K562 (cell line): ENCODE data around the gene JPT1. TPM values are rescaled to one million over a fixed set of nuclear protein-coding genes. Genes with fewer than 3 reads are reported as not detected.

ENCODE experiments used
- E2F8 ChIP-seq: fragments of 450-650 bp; IDR thresholded peaks from 2 replicates; pipeline ENCODE4 v1.7.1; 2018; ENCODE audit warnings: mild to moderate bottlenecking, low read depth; ENCODE audit not compliant: partially characterized antibody
- HBP1 ChIP-seq: fragments of 450-650 bp; formaldehyde crosslinking; IDR thresholded peaks from 2 replicates; pipeline ENCODE4 v1.4.0; 2022; ENCODE audit warnings: missing genetic modification characterization
- HNRNPL ChIP-seq: fragments of 200-400 bp; formaldehyde crosslinking; IDR thresholded peaks from 2 replicates; pipeline ENCODE4 v1.6.1; 2017; ENCODE audit warnings: low read depth, mild to moderate bottlenecking, low read length
- KDM4B ChIP-seq, 2 experiments: fragments of 450-650 bp in 1 of 2; sonication (generic) in 1 of 2; IDR thresholded peaks; 2 replicates each; pipeline ENCODE4 v1.6.1; 2016 to 2017; ENCODE audit warnings: borderline replicate concordance in 2 of 2, antibody characterized with exemption in 1 of 2, low read depth in 1 of 2, mild to moderate bottlenecking in 1 of 2
- KLF13 ChIP-seq: fragments of 450-650 bp; IDR thresholded peaks from 2 replicates; pipeline ENCODE4 v1.6.1; 2016; ENCODE audit warnings: missing genetic modification characterization, low read depth, mild to moderate bottlenecking, missing compliant biosample characterization, moderate library complexity, borderline replicate concordance
- MCM2 ChIP-seq: fragments of 450-650 bp; IDR thresholded peaks from 2 replicates; pipeline ENCODE4 v1.6.1; 2017; ENCODE audit warnings: low read depth, mild to moderate bottlenecking
- MLX ChIP-seq, 2 experiments: fragments of 450-650 bp in 1 of 2; sonication (generic) in 1 of 2; formaldehyde crosslinking; conservative IDR thresholded peaks; 2 replicates each; pipeline versions ENCODE4 v1.4.0 to v1.8.1; 2020 to 2022; ENCODE audit warnings: mild to moderate bottlenecking in 1 of 2, missing genetic modification reagents in 1 of 2
- NFYB ChIP-seq: IDR thresholded peaks from 2 replicates; pipeline ENCODE4 v1.6.1; 2011; ENCODE audit warnings: mild to moderate bottlenecking, moderate library complexity; ENCODE audit not compliant: insufficient read length; ENCODE audit errors: extremely low read depth
- RBM14 ChIP-seq: fragments of 200-400 bp; formaldehyde crosslinking; IDR thresholded peaks from 2 replicates; pipeline ENCODE4 v1.6.1; 2018; ENCODE audit warnings: low read depth, mild to moderate bottlenecking, low read length, moderate library complexity, borderline replicate concordance; ENCODE audit not compliant: insufficient read depth
- RBM25 ChIP-seq: fragments of 200-400 bp; formaldehyde crosslinking; IDR thresholded peaks from 2 replicates; pipeline ENCODE4 v1.6.1; 2018; ENCODE audit warnings: low read length, low read depth, moderate library complexity; ENCODE audit not compliant: severe bottlenecking
- RCOR1 ChIP-seq, 2 experiments: IDR thresholded peaks; 2 replicates each; pipeline ENCODE4 v1.6.1; 2012; ENCODE audit warnings: low read depth in 2 of 2, low read length in 2 of 2, borderline replicate concordance in 1 of 2, improper control_type of control experiment in 1 of 2
- SAP30 ChIP-seq: fragments of 200-600 bp; sonication (generic); IDR thresholded peaks from 2 replicates; pipeline ENCODE4 v1.6.1; 2012; ENCODE audit warnings: borderline replicate concordance, low read depth, mild to moderate bottlenecking, moderate library complexity, low read length, control low read depth, inconsistent platforms; ENCODE audit not compliant: insufficient read depth, poor library complexity, severe bottlenecking
- SIN3A ChIP-seq, 2 experiments: fragments of 150-350 bp in 1 of 2; IDR thresholded peaks; 2 replicates each; pipeline ENCODE4 v1.6.1; 2011 to 2016; ENCODE audit warnings: borderline replicate concordance in 2 of 2, low read depth in 2 of 2, low read length in 2 of 2, mild to moderate bottlenecking in 2 of 2, moderate library complexity in 2 of 2; ENCODE audit not compliant: control insufficient read depth in 1 of 2
- ZNF217 ChIP-seq: sonication (generic); formaldehyde crosslinking; IDR thresholded peaks from 2 replicates; pipeline ENCODE4 v1.8.0; 2022; ENCODE audit warnings: mild to moderate bottlenecking, missing genetic modification reagents
- ZNF449 ChIP-seq: fragments of 250-450 bp; sonication (Bioruptor Pico); IDR thresholded peaks from 2 replicates; pipeline ENCODE4 v1.8.0; 2022; ENCODE audit warnings: moderate library complexity, mild to moderate bottlenecking, inconsistent platforms
- polyA plus RNA-seq, 8 experiments: library from polyadenylated mRNA; depleted of rRNA in 4 of 8; stranded (reverse) in 5 of 8; unstranded in 3 of 8; fragments of >200 nt; fragmentation: Nextera tagmentation in 2 of 8; fragmentation: Illumina TruSeq in 1 of 8; extraction: Ambion mirVana in 2 of 8; extraction: Trizol in 1 of 8; gene quantifications; 2 replicates each; pipeline versions ENCODE4 v1.2.1 to v1.2.3, GENCODE V29; 2011 to 2014; ENCODE audit warnings: inconsistent platforms in 1 of 8, missing spikeins in 1 of 8
- total RNA-seq, 7 experiments: library from RNA; depleted of rRNA in 6 of 7; stranded (reverse); fragments of >200 nt in 6 of 7; fragmentation: Illumina TruSeq in 2 of 7; extraction: Trizol in 2 of 7; gene quantifications; 2 replicates each; pipeline versions ENCODE4 v1.2.1 to v1.2.3, GENCODE V29; 2011 to 2021; ENCODE audit warnings: low replicate concordance in 1 of 7

Gene JPT1
- total and polyA plus RNA-seq, 9 of the 15 experiments (the other 6 are each of a cell fraction or from before 2014, with no cell fraction given): 56.7 to 292 (median 144) TPM

GRCh38 chr17:75154195-75155106 lies at the start of gene JPT1 (continued):
- TF ChIP-seq RCOR1 (IDR thresholded peaks at IDR 0.05; ENCODE audit: borderline replicate concordance in 1 of 2, low read depth in 2 of 2, low read length in 2 of 2) (peak in 1 of 2 experiments; percentile 72; a peak in 2 of 4 replicates), HBP1 (0 out of 2 replicates have a peak, but pooled peaks have one; percentile 71), RBM14 (0 out of 2 replicates have a peak, but pooled peaks have one; percentile 90), MLX (CRISPR knock-in tag; conservative IDR thresholded peaks at IDR 0.05) (peak in 1 of 2 experiments; percentile 64; a peak in 1 of 4 replicates), KLF13 (tag) (no peak), ZNF449 (CRISPR knock-in tag) (no peak), E2F8 (peak; percentile 27), NFYB (peak; percentile 71), MCM2 (no peak), KDM4B (IDR thresholded peaks at IDR 0.05; ENCODE audit: borderline replicate concordance in 2 of 2, low read depth in 1 of 2) (peak in 1 of 2 experiments; percentile 55; a peak in 1 of 4 replicates), SAP30 (peak; percentile 34), ZNF217 (no peak), RBM25 (peak; percentile 93), SIN3A (IDR thresholded peaks at IDR 0.05; ENCODE audit: borderline replicate concordance in 2 of 2, control insufficient read depth in 1 of 2, low read depth in 2 of 2, low read length in 2 of 2) (peak; percentile 86 to 90; a peak in 3 of 4 replicates), HNRNPL (peak; percentile 69)
